Testis (tissue), 3 donors: ENCODE data around the gene FIBCD1. TPM values are rescaled to one million over a fixed set of nuclear protein-coding genes. Genes with fewer than 3 reads are reported as not detected.

Experiments used
- DNase-seq: peaks from one replicate; pipeline ENCODE4 v3.0.0-alpha.2; 2019
- H3K27ac ChIP-seq, 2 donors: fragments of 200-600 bp; sonication (generic); one replicate each; pipeline ENCODE4 v1.5.1; 2019
- H3K27me3 ChIP-seq: fragments of 200-600 bp; sonication (generic); one replicate; pipeline ENCODE4 v1.5.1; 2019
- H3K36me3 ChIP-seq: fragments of 200-600 bp; sonication (generic); one replicate; pipeline ENCODE4 v1.5.1; 2017; ENCODE audit warnings: low read depth; ENCODE audit errors: missing control alignments
- H3K4me1 ChIP-seq: fragments of 200-600 bp; sonication (generic); one replicate; pipeline ENCODE4 v1.5.1; 2019
- H3K4me3 ChIP-seq, 2 donors: fragments of 200-600 bp; sonication (generic); one replicate each; pipeline ENCODE4 v1.5.1; 2017 to 2019
- H3K9me3 ChIP-seq: fragments of 200-600 bp; sonication (generic); one replicate; pipeline ENCODE4 v1.5.1; 2017
- CTCF ChIP-seq, 3 experiments: fragments of 450-650 bp in 2 of 3; fragments of 200-600 bp in 1 of 3; sonication (generic) in 1 of 3; IDR thresholded peaks; one replicate each; pipeline ENCODE4 v1.5.1; 2016 to 2019; ENCODE audit warnings: antibody characterized with exemption in 3 of 3, mild to moderate bottlenecking in 2 of 3, moderate library complexity in 1 of 3
- POLR2A ChIP-seq: fragments of 450-650 bp; IDR thresholded peaks from one replicate; pipeline ENCODE4 v1.6.1; 2017; ENCODE audit warnings: antibody characterized with exemption, mild to moderate bottlenecking, moderate library complexity
- WGBS, 2 donors: methylation state at CpG; one replicate each; pipeline ENCODE4 v1.1.5; 2018; 5-methylcytosine and 5-hydroxymethylcytosine counted together
- intact Hi-C: fragments of 100-400 bp; cut with DNase I; formaldehyde crosslinking; loops from one replicate; pipeline ENCODE4 v1.15.1; 2023; ENCODE audit warnings: low total_unique reads
- polyA plus RNA-seq: library from polyadenylated mRNA; stranded (reverse); fragments of 350-450 nt; fragmentation: Illumina TruSeq; extraction: RNeasy Lipid Tissue Mini Kit (QIAGEN cat#74804); gene quantifications from one replicate; pipeline ENCODE4 v1.2.3, GENCODE V29; 2014; ENCODE audit warnings: low read depth, low replicate concordance; ENCODE audit not compliant: insufficient read depth
- total RNA-seq, 2 donors: library from RNA; depleted of rRNA; stranded (reverse); fragments of >200 nt; gene quantifications; one replicate each; pipeline ENCODE4 v1.2.3, GENCODE V29; 2016

The FIBCD1 gene
- total and polyA plus RNA-seq, 3 donors from 2014 or later = 20.8 to 33.5 (median 29.1) TPM

GRCh38 chr9:130874783-130875182, 64.3 kb downstream of the FIBCD1 start:
- peaks cover 43% of the 10 kb centered on the region for H3K4me1 ChIP-seq
- peaks cover 2% of the 10 kb centered on the region for H3K36me3 ChIP-seq
- no peak for DNase-seq
- 92 to 93% methylated on average over 5 of the region's 5 CpGs for WGBS, 2 donors
- H3K27ac ChIP-seq = peak overlapping the region in 1 of 2 donors; percentile 75
- H3K27me3 ChIP-seq = no peaks in the 10 kb centered on the region
- H3K9me3 ChIP-seq = no peaks in the 10 kb centered on the region
- intact Hi-C loops = no loop called here
- TF ChIP-seq POLR2A (no peak), CTCF (IDR thresholded peaks at IDR 0.05) (no peak)
- H3K4me3 ChIP-seq = no peak overlapping the region

- H3K36me3 ChIP-seq = peaks cover 2% of the 10 kb centered on the region
- H3K4me1 ChIP-seq = peaks cover 51% of the 10 kb centered on the region
- H3K9me3 ChIP-seq = no peaks in the 10 kb centered on the region
- no peaks in the 10 kb centered on the region for H3K27me3 ChIP-seq
- no peak for DNase-seq
- no peak overlapping the region for H3K4me3 ChIP-seq
- intact Hi-C loops = no loop called here
- TF ChIP-seq POLR2A (no peak), CTCF (IDR thresholded peaks at IDR 0.05) (no peak)
- peak overlapping the region; percentile 51 to 75 for H3K27ac ChIP-seq
- WGBS, 2 donors = 52 to 75% methylated on average over 8 of the region's 8 CpGs
Observed at GRCh38 chr9:130873966-130874365, 65.1 kb downstream of the FIBCD1 start.

GRCh38 chr9:130872912-130873503, 66.0 kb downstream of the FIBCD1 start:
- Histone ChIP-seq H3K27ac (peak overlapping the region; percentile 51 to 75), H3K4me3 (no peak overlapping the region), H3K4me1 (peaks cover 51% of the 10 kb centered on the region), H3K9me3 (no peaks in the 10 kb centered on the region), H3K36me3 (peaks cover 2% of the 10 kb centered on the region), H3K27me3 (no peaks in the 10 kb centered on the region)
- WGBS, 2 donors = 52 to 54% methylated on average over 15 of the region's 15 CpGs
- TF ChIP-seq POLR2A = no peak
- no peak for TF ChIP-seq CTCF (IDR thresholded peaks at IDR 0.05)
- DNase-seq = peak; percentile 67
- intact Hi-C loops = no loop called here

GRCh38 chr9:130872508-130872907, 66.5 kb downstream of the FIBCD1 start:
- intact Hi-C loops = no loop called here
- TF ChIP-seq CTCF (IDR thresholded peaks at IDR 0.05) (no peak), POLR2A (no peak)
- no peak for DNase-seq
- H3K4me3 ChIP-seq = no peak overlapping the region
- peaks cover 2% of the 10 kb centered on the region for H3K36me3 ChIP-seq
- H3K4me1 ChIP-seq = peaks cover 51% of the 10 kb centered on the region
- no peaks in the 10 kb centered on the region for H3K9me3 ChIP-seq
- 60 to 66% methylated on average over 9 of the region's 9 CpGs for WGBS, 2 donors
- H3K27me3 ChIP-seq = no peaks in the 10 kb centered on the region
- H3K27ac ChIP-seq = peak overlapping the region; percentile 51 to 75

GRCh38 chr9:130872093-130872492, 67.0 kb downstream of the FIBCD1 start:
- Histone ChIP-seq H3K4me3 (no peak overlapping the region), H3K9me3 (no peaks in the 10 kb centered on the region), H3K27ac (peak overlapping the region; percentile 51 to 75), H3K27me3 (no peaks in the 10 kb centered on the region), H3K4me1 (peaks cover 51% of the 10 kb centered on the region), H3K36me3 (peaks cover 2% of the 10 kb centered on the region)
- no peak for DNase-seq
- 95% methylated on average over 15 of the region's 15 CpGs for WGBS, 2 donors
- intact Hi-C loops = no loop called here
- TF ChIP-seq POLR2A = no peak
- no peak for TF ChIP-seq CTCF (IDR thresholded peaks at IDR 0.05)
